ENCODE data around the gene DGKD.
"Not testable (repeated sequence)": the region's sequence is repeated elsewhere in the genome, so short reads cannot be mapped to it uniquely, and the experiment has no call there.

DGKD gene

GRCh38 chr2:233385489-233386044 lies 31.3 kb downstream of the DGKD start:
- DNase-seq (ENCODE audit: low read depth in 2 of 2, low spot score in 1 of 2), result no peak

- no peak for DNase-seq (ENCODE audit: low read depth in 2 of 2, low spot score in 1 of 2)
Measured at GRCh38 chr2:233386382-233387041, 32.2 kb downstream of the DGKD start.

GRCh38 chr2:233387225-233387624 lies 32.9 kb downstream of the DGKD start:
- DNase-seq (ENCODE audit: low read depth in 2 of 2, low spot score in 1 of 2), result no peak

GRCh38 chr2:233387667-233388528 lies 33.6 kb downstream of the DGKD start:
- no peak for DNase-seq (ENCODE audit: low read depth in 2 of 2, low spot score in 1 of 2)

- no peak for DNase-seq (ENCODE audit: low read depth in 2 of 2, low spot score in 1 of 2)
Measured at GRCh38 chr2:233389601-233390125, 35.4 kb downstream of the DGKD start.

- DNase-seq (ENCODE audit: low read depth in 2 of 2, low spot score in 1 of 2), result no peak
Measured at GRCh38 chr2:233395687-233396086, 41.4 kb downstream of the DGKD start.

- DNase-seq (ENCODE audit: low read depth in 2 of 2, low spot score in 1 of 2), result not testable (repeated sequence)
Measured at GRCh38 chr2:233396726-233397665, 42.7 kb downstream of the DGKD start.

GRCh38 chr2:233399306-233400225 lies 45.3 kb downstream of the DGKD start:
- DNase-seq (ENCODE audit: low read depth in 2 of 2, low spot score in 1 of 2), result no peak

GRCh38 chr2:233400341-233400740 lies 46.0 kb downstream of the DGKD start:
- no peak for DNase-seq (ENCODE audit: low read depth in 2 of 2, low spot score in 1 of 2)

GRCh38 chr2:233400961-233401360 lies 46.7 kb downstream of the DGKD start:
- DNase-seq (ENCODE audit: low read depth in 2 of 2, low spot score in 1 of 2), result no peak

GRCh38 chr2:233402346-233402745 lies 48.1 kb downstream of the DGKD start:
- DNase-seq (ENCODE audit: low read depth in 2 of 2, low spot score in 1 of 2), result no peak

- DNase-seq (ENCODE audit: low read depth in 2 of 2, low spot score in 1 of 2), result no peak
Measured at GRCh38 chr2:233402789-233403188, 48.5 kb downstream of the DGKD start.

GRCh38 chr2:233404222-233404621 lies 49.9 kb downstream of the DGKD start:
- DNase-seq (ENCODE audit: low read depth in 2 of 2, low spot score in 1 of 2), result no peak

GRCh38 chr2:233406865-233407264 lies 52.6 kb downstream of the DGKD start:
- no peak for DNase-seq (ENCODE audit: low read depth in 2 of 2, low spot score in 1 of 2)

GRCh38 chr2:233407771-233408181 lies 53.5 kb downstream of the DGKD start:
- no peak for DNase-seq (ENCODE audit: low read depth in 2 of 2, low spot score in 1 of 2)

- DNase-seq (ENCODE audit: low read depth in 2 of 2, low spot score in 1 of 2), result no peak
Measured at GRCh38 chr2:233408366-233409285, 54.3 kb downstream of the DGKD start.

GRCh38 chr2:233409286-233409991 lies 55.1 kb downstream of the DGKD start:
- DNase-seq (ENCODE audit: low read depth in 2 of 2, low spot score in 1 of 2), result no peak

- no peak for DNase-seq (ENCODE audit: low read depth in 2 of 2, low spot score in 1 of 2)
Measured at GRCh38 chr2:233410196-233410760, 56.0 kb downstream of the DGKD start.

All from stimulated activated CD8-positive, alpha-beta memory T cell treated with anti-CD3 and anti-CD28 coated beads, Interleukin-4, amount 100 ng/mL, for 1 hour (primary cell).